HuH-7 (cell line): ENCODE data around the gene GPRIN1.

Experiments
- DNase-seq: peaks from one replicate; pipeline ENCODE4 v3.0.0; 2011; ENCODE audit warnings: low spot score

The GPRIN1 gene

DNA sequence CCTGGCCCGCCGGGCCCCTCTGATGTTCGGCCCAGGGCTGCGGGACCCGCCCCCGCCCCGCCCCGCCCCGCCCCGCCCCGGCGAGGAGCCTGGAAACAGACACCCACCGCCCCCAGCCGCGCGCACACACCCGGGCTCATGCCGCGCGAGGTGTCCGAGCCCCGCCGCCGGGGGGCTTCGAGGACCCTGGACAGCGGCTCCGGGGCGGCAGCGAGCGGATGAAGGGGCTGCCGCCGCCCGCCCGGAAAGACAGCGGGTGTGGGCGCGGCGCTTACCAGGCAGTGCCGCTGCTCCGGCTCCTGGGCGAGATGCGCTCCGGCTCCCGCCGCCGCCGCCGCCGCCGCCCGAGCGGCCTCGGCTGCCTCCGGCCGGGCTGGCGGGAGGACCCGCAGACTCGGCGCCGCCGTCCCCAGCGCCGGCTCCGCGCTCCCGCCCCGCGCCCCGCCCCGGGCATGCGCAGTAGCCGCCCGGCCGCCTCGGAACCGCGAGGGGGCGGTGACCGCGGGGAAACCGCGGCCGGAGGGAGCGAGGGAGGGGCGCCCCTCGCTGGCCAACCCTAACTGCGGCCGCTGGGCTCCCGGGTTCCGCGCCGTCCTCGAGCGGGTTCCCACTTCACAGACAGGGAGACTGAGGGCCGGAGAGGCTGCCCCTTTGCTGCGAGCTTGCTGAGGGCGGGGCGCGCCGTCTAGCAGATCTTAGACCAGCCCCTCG lies at the start of gene GPRIN1:
TSS of gene GPRIN1 (minus strand) at position 433 of the 711 bp plus-strand sequence. CDS start 10,322 bp downstream, outside the sequence.
- DNase-seq = peak; percentile 95

DNA sequence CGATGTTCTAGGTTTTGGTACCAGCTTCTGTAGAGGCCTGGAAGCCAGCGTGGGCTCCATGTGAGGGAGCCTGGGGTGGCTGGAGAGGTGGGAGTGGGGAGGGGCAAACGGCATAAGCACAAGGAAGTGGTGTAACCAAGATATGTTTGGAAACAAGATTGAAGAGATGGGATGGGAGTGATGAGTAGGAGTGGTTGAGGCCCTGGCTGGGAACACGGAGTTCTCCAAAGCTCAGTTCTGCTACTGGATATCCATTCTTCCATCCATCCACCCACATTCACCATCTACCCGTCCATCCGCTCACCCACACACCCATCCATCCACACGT lies 49.5 kb upstream of the GPRIN1 start:
- no peak for DNase-seq

DNA sequence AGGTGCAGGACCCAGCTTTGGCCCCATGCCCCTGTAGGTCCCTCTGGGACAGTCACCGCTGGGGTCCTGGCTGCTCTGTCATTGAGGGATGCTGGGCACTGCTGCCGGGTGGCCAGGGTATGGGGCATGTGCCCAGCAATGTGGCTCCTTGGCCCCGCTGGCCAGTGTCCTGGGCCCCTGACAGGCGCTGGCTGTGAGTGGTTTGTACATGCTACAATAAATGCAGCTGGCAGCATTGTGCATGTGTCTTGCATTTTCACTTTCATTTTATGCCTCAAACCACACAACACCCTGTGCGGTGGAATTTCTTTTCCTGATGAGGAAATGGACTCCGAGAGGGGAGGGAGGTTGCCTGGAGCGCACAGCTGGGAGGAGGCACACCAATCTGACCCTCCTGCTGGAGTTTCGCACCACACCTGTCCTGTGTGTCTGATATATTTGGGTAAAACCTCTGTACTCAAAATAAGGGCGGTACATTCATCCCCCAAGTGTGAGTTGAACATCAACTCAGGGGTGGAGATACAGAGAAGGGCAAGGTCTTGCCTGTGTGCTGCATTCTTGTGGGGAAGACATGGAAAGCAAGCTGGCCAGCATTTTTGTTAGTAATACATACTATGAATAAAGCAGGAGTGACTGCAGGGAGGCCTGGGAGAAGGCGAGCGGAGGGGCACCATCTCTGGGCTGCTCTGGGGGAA lies 49.0 kb upstream of the GPRIN1 start:
- DNase-seq = no peak

DNA sequence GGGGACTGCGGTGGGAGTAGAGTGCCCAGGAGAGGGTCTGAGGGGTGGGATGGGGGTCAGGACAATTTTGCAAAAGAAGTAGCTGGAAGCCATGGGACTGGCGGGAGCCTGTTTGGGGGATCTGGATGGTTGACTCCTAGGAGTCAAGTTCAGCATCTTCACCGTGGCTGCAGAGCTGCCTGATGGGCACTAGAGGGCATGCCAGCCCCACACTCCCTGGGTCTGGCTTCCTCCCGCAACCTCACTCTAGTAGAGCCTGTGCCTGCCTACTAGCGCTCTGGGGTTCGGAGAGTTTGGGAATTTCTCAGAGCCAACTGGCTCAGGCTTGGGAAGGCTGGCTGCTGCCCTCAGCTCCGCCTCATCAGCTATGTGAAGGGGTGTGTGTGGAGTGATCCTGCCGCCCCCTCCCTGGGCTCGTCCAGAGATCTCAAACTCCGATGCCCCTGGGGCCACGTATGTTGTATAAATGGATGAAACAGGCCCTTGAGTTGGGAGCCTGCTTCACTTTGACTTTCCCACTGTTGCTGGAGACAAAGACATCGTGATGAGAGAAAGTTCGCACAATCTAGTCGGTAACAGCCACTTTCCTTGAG lies 48.1 kb upstream of the GPRIN1 start:
- DNase-seq = peak; percentile 92

DNA sequence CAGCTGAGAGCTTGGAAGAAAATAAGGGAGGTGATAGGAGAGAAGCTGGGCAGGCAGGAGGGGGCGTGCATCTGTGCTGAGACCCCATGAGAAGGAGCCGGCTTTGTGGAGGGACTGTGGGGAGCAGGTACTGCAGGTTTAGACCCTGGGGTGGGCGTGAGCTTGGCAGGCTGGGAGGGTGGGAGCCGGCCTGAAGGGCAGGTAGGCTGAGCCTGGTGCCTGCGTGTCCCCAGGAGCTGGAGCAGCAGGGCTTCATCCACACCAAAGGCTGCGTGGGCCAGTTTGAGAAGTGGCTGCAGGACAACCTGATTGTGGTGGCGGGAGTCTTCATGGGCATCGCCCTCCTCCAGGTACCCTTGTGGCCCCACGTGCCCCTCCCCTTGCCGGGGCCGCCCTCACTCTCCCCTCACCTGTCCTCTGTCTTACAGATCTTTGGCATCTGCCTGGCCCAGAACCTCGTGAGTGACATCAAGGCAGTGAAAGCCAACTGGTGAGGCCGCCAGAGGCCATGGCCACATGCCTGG lies 46.6 kb upstream of the GPRIN1 start:
- no peak for DNase-seq

- DNase-seq = no peak
Measured at GRCh38 chr5:176654856-176655255, 44.9 kb upstream of the GPRIN1 start.

GRCh38 chr5:176653401-176654385 lies 43.7 kb upstream of the GPRIN1 start:
- no peak for DNase-seq

- no peak for DNase-seq
Measured at GRCh38 chr5:176652136-176652535, 42.2 kb upstream of the GPRIN1 start.

GRCh38 chr5:176651472-176651980 lies 41.6 kb upstream of the GPRIN1 start:
- no peak for DNase-seq

DNA sequence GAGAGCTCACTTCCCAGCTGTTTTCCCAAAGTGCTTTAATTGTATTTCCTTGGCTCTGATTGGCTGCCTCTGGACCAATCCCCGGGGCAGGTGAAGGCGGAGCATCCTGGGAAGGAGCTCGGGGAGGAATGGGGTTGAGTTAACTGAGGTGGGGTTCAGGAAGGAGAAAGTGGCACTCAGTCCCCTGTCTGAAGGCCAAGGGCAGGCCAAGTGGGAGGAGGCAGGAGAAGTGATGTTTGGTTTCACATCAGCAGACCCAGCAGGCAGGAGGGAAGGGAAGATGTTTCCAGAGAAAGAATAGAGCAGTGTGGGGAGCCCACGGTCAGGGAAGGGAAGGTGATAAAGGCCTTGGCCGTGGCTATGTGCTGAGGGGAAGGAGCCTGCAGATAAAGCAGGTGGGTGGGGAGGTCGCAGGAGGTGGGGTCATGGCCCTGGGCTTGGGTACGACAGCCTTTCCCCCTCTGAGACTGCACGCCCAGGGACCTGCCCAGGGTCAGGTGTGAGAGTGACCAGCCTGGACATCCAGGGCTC lies 40.5 kb upstream of the GPRIN1 start:
- DNase-seq = no peak

- DNase-seq = no peak
Measured at GRCh38 chr5:176648474-176649194, 38.7 kb upstream of the GPRIN1 start.

- DNase-seq = peak; percentile 67
Measured at GRCh38 chr5:176647843-176648473, 38.0 kb upstream of the GPRIN1 start.

DNA sequence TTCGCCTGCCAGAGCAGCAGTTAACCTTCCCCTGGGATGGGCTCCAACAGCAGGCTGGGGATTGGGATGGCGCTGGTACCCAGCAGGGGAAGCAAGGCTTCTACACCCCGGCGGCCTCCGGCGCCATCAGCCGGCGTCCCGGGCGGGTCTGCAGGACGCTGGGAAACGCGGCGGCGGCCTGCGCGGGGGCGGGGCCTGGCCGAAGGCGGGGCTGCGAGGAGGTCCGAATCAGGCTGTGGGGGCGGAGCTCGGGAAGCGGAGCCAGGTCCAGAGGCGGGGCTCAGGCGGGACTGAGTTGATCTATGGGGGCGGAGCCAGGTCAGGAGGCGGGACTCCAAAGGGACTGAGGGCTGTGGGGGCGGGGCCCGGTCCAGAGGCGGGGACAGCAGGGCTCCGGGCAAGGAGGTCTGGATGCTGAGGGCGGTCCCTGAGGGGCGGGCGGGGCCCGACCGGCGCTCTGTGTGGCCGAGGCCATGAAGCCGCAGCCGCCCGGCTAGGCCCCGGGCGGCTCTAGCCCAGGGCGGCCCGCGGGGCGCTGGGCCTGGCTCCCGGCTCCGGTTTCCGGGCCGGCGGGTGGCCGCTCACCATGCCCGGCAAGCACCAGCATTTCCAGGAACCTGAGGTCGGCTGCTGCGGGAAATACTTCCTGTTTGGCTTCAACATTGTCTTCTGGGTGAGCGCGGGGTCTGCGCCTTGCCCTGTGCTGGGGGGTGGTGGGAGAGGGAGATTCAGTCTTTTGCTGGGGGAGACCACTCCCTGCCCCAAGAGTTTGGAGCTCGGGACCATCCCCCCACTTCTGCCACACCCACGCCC lies 37.3 kb upstream of the GPRIN1 start, which contains the start of gene TSPAN17:
TSS of gene TSPAN17 (plus strand) at position 455 of the 813 bp plus-strand sequence. CDS start at position 587, 132 bp downstream.
- DNase-seq = peak; percentile 99

GRCh38 chr5:176646707-176647029 lies 36.7 kb upstream of the GPRIN1 start:
- no peak for DNase-seq

DNA sequence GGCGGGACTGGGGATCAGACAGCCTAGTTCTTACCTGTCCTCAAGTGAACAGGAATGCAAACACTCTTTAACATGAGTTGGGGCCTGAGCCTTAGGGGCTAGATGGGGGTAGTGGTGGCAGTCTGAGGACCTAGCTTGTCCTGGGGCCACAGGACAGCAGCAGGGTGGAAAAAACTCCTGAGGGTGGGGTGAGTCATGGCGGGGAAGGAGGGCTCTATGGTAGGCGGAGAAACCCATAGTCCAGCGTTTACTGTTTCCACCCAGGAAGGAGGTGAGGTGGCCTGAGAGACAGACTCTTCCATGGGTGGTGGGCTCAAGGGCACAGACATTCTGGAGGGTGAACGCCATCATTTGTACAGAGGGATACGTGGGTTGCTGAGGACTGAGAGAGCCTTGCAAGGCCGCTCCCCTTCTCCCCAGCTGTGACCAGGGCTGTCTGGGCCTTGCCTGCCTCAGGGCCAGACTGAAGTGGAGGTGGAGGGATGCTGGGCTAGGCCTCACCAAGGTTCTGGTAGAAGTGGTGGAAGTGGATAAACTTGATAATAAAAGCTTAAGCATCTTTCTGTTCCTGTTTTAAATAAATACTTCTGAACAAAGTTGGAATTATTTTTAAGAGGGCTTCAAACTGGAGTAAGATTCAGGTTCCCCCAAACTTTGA lies 36.2 kb upstream of the GPRIN1 start:
- DNase-seq = no peak

DNA sequence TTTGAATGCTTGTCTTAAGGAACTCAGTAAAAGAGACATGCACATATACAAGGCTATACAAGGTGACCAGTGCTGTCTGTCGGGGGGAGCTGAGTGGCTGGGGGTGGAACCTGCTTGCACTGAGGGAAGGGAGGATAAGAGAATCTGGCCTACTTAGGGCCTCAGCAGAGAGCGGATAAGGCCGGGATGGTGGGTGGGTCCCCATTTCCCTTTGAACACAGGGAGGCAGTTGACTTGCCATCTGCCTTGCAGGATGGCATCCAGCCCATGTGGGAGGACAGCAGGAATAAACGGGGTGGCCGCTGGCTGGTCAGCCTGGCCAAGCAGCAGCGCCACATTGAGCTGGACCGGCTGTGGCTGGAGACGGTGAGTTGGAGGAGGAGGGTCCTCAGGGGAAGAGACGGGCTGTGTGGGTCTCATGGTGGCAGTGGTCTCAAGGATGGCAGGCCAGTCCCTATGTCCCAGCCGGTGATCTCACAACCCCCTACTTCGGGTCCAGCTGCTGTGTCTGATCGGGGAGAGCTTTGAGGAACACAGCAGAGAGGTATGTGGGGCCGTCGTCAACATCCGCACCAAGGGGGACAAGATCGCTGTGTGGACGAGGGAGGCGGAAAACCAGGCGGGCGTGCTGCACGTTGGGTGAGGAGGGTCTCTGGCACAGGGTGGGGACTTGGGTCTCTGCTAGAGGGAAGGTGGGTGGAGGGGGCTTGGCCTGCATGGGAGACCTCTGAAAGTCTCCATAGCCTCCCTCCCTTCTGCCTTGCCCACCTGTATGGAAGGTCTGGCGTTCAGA lies 35.1 kb upstream of the GPRIN1 start:
- DNase-seq = no peak

GRCh38 chr5:176644294-176644693 lies 34.3 kb upstream of the GPRIN1 start:
- no peak for DNase-seq
